LNCaP clone FGC (cell line): Measurements from ENCODE around the gene ADAMTS6.

Source experiments
- DNase-seq: peaks from one replicate; pipeline ENCODE4 v3.0.0-alpha.2; 2011; ENCODE audit warnings: low read depth
- H3K4me3 ChIP-seq: 2 replicates; pipeline ENCODE4 v1.5.1; 2011; ENCODE audit warnings: mild to moderate bottlenecking, low read depth, low read length, control low read depth
- CTCF ChIP-seq: IDR thresholded peaks from 2 replicates; pipeline ENCODE4 v1.5.1; 2012; ENCODE audit warnings: mild to moderate bottlenecking; ENCODE audit not compliant: control insufficient read depth, insufficient read depth; ENCODE audit errors: extremely low read depth

ADAMTS6 gene

DNA sequence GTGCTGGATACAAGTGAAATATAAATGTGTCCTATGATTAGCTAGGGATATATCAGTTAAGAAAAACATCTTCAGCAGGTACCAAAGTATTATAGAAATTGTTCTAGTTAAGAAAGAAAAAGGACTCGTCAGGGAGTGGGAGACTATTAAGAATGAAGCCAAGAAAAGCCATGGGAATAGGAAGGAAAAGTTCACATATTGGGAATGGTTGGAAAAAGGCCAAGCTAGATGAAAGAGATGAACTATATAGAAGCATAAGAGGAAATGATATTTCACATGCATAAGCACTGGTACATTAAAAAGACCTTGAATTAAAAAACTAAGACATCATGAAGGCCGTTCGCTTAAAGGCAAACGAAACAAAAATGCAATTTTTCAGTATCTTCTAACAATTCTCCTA lies 237.7 kb downstream of the ADAMTS6 start:
- no peak overlapping the region for H3K4me3 ChIP-seq
- DNase-seq, result no peak
- no peak for TF ChIP-seq CTCF

DNA sequence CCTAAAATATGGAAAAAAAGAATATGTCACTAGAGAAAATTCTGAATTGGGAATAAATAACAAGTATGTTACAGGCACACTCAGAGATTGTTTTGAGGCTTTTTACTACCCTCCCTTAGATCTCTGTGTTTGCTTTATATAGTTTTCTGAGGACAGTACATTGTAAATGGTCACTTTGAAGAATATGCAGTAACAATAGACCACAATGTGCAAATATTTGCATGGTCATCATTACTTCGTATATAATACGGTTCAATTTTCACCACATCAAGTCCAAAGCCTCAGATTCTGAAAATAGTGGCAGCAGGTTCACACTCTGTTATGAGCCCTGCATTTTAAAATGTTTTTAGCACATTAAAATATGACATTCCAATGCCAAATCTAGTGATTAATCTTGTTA lies 238.6 kb downstream of the ADAMTS6 start:
- TF ChIP-seq CTCF, result no peak
- DNase-seq, result no peak
- H3K4me3 ChIP-seq, result no peak overlapping the region

DNA sequence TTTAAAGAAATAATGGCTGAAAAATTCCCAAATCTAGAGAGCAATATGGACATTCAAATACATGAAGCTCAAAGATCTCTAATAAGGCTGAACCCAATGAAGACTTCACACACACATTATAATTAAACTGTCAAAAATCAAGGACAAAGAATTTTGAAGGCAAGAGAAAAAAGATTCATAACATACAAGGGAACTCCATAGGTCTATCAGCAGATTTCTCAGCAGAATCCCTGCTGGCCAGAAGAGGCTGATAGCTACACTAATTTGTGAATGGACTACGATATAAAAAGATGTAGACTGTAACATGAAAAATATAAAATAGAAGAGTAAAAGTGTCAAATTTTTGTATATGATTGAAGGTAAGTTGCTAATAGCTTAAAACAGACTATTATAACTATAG lies 251.9 kb downstream of the ADAMTS6 start:
- DNase-seq, result no peak
- no peak for TF ChIP-seq CTCF
- no peak overlapping the region for H3K4me3 ChIP-seq

DNA sequence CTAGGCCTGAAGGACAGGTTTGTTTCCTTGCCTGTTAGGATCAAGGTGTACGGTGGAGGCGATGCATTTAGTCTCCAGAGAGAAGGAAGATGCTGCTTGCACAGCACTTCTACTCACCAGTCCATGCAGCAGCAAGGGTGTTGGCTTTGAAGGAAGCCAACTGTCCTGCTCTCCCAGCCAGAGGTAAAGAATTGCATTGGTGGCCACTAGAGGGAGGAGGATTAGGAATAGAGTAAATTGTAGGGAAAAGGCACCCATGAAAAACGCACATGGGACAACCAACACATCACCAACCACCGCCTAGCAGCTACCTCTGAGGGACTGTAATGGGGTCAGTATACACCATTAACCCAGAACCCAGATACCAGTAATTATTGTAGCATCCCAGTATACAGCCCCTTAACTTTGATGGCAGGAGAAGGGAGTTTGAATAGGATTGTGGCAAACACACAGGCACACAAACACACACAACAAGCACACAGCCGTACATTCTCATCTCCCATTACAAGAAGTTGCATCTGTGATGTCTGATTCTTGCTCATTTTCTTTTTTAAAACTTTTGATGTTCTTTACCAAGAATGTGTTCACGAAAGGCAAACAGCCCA lies 267.7 kb downstream of the ADAMTS6 start:
- DNase-seq, result peak; percentile 11

DNA sequence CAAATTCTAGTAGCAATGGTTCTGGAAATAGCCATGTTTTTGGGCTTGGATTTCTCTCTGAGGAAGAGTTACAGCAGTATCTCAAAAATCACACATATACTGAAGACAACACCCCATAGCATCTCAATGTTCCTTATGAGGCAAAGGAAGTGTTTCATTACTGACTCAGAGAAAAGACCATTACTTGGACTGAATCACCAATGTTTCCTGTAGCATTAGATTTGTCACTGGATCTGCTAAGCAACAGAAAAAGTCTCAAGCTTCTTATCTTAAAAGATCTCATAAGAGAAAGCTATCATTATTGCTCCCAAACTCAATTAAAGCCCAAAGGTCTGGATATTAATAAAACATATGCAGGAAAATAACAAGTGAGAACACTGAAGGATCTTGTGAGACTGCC lies 272.4 kb downstream of the ADAMTS6 start:
- no peak for TF ChIP-seq CTCF
- DNase-seq, result no peak
- H3K4me3 ChIP-seq, result no peak overlapping the region

More for the DNA sequence above, 267.7 kb downstream of the ADAMTS6 start:
- no peak overlapping the region for H3K4me3 ChIP-seq
- peak; percentile 69 for TF ChIP-seq CTCF

DNA sequence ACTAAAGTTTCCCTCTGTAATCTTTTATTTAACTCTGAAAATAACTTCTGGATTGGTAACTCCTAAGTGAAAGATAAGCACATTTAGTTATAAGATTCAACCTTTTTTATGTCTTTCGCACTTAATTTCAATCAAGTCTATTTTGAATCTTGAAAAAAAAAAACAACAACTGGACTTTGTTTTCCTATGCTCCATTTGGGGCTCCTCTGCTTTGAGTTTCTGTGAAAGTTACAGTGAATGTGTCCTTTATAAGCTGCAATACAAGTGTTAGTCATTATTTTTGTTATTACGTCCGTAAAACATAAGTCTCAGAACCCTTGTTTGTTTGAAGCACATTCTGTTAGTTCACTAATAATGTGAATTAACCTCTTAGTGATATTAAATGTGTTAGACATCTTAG lies 276.8 kb downstream of the ADAMTS6 start:
- no peak overlapping the region for H3K4me3 ChIP-seq

More for the DNA sequence above, 276.8 kb downstream of the ADAMTS6 start:
- DNase-seq, result no peak
- TF ChIP-seq CTCF, result no peak
